ENCODE measurements around the gene SFXN2.
"Not testable (repeated sequence)": the region's sequence is repeated elsewhere in the genome, so short reads cannot be mapped to it uniquely, and the experiment has no call there.

SFXN2 gene

GRCh38 chr10:102723989-102724388 lies 9.6 kb downstream of the SFXN2 start:
- no peak for DNase-seq

- DNase-seq: no peak
These were observed 11.8 kb downstream of the SFXN2 start for GRCh38 chr10:102726274-102726673.

DNA sequence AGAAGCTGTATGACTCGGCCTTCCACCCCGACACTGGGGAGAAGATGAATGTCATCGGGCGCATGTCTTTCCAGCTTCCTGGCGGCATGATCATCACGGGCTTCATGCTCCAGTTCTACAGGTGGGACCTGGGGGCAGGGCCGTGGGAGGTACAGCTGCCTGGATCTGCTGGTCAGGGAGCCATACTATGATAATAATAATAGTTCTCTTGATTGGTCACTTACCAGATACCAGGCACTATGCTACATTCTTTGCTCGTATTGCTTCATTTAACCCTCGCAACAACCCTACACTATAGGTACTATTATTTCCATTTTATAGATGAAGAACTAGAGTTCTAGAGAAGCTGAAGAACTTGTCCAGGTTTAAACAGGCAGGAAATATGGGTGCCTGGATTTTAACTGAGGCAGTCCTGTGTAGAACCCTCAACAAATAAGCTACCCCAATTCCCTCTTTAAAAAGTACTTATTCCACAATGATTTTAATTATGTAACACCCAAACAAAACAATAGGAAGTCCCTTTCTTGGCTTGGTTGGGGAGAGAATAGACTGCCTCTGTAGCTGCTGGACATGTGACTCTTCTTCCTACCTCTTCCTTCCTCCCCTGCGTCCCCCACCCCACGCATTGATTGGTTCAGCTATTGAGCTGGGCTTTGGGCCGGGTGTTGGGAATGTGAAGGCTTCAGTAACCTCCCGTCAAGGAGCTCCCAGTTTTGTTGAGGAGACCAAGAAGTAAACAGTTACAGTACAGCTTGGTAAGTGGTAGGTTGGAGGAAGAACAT lies 12.8 kb downstream of the SFXN2 start:
- DNase-seq: no peak

DNA sequence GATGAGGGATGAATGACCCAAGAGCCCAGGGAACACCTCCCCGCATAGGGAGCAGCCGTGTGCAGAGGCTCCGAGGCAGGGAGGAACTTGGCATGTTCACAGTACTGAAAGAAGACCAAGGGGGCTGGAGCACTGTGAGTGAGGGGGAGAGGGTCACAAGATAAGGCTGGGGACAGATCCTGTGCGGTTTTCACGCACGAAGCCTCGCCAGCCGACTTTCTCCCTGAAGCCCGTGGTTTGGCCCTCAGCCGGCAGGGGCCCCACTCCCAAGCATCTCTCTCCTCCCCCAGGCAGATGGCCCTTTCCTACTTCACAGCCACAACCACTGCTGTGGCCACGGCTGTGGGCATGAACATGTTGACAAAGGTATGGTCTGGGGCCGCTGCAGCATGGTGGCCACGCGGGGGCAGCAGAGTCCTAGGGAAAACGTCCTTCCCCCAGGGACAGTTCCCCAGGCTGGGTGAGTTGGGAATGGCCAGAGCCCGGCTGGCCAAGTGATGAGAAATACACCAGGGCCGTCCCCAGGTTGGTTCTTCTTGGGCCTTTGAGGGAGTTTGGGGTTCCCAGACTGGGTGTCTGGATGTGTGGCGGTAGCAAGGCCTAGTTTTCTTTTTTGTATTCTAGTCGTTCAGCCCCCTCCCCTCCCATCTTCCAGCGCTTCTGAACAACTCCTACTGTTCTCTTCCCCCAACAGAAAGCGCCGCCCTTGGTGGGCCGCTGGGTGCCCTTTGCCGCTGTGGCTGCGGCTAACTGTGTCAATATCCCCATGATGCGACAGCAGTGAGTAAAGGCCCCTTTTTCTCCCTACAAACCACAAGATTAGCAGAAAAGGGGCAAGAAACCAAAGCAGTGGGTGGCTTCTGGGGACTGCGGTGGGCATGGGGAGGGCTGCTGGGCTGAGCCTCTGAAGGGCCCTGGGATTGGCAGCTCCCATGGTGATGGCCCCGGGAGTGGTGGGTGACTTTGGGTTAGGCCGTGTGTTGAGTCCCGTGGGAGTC lies 14.9 kb downstream of the SFXN2 start:
- peak; percentile 56 for DNase-seq

DNA sequence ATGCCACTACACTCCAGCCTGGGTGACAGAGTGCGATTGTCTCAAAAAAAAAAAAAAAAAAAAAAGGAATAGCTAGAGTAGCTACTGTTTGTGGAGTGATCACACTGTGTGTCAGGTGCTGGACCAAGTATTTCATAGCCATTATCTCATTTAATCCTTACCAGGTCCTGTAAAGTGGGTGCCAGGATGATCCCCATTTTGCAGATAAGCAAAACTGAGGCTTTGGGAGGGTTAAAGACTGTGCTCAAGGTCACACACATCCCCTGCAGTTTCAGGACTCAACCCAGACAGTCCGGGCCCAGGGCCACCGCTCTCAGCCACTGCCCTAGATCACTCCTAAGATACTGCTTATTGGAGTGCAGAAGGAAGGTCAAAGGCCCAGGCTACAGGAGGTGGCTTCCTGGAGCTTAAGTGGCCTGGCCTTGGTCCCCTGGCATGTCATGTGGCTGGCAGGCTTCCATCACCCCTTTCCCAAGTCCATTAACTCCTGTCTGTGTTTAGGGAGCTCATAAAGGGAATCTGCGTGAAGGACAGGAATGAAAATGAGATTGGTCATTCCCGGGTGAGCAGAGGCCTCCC lies 16.9 kb downstream of the SFXN2 start:
- DNase-seq: no peak

- DNase-seq: no peak
These were observed 18.2 kb downstream of the SFXN2 start for GRCh38 chr10:102732661-102733060.

GRCh38 chr10:102735065-102735562 lies 20.7 kb downstream of the SFXN2 start:
- DNase-seq: no peak

DNA sequence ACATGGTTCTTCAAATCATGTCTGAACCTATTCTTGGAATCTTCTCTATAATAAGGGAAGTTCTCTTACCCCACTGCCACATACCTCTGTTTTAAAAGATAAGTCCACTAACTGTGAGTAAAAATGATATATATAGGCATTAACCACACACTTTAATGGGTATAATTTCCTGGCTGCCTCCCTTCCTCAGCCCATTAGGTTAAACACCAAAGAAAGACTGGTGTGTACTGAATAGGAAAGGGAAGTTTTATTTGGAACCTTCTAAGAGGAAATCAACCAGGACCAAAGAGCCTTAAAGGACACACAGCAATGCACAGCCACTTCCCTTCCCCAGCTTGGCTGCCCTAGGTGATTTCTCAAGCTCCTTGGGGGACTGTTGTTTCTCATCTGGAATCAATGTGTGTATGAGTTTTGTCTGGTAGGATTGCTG lies 24.3 kb downstream of the SFXN2 start:
- no peak for DNase-seq

GRCh38 chr10:102740229-102740628 lies 25.8 kb downstream of the SFXN2 start:
- no peak for DNase-seq

DNA sequence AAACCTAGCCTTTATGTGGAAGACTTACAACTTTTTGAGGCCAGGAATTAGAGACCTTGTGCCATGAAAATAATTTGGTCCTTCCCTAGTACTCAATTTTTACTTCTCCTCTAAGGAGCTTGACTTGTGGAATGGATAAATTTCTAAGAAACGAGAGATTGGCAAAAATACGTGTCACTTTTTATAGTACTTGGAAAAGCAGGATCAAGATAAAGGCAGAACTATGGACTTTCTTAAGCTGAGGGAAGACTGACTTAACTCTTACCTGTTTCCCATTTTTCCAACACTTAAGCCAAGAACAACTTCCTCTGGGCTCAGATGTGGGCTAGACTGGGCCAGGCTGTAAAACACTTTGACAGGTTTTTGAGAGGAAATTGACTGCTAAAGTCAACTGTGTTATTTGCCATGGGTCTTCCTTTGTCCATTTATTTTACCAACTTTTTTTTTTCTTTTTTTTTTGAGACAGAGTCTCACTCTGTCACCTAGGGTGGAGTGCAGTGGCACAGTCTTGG lies 27.3 kb downstream of the SFXN2 start:
- no peak for DNase-seq

DNA sequence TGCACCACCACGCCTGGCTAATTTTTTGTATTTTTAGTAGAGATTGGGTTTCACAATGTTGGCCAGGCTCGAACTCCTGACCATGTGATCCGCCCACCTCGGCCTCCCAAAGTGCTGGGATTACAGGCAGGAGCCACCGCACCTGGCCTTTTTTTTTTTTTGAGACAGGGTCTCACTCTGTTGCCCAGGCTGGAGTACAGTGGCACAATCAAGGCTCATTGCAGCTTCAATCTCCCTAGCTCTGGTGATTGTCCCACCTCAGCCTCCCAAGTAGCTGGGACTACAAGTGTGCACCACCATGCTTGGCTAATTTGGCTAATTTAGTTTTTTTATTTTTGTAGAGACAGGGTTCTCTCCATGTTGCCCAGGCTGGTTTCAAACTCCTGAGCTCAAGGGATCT lies 27.9 kb downstream of the SFXN2 start:
- not testable (repeated sequence) for DNase-seq

- DNase-seq: no peak
These were observed 28.7 kb downstream of the SFXN2 start for GRCh38 chr10:102743078-102743587.

- DNase-seq: peak; percentile 99
These were observed 29.3 kb downstream of the SFXN2 start, which contains the start of gene WBP1L for GRCh38 chr10:102743588-102744373. WBP1L (plus strand) TSS chr10:102743948; CDS start chr10:102744054, 106 bp downstream.

- DNase-seq: no peak
These were observed 30.1 kb downstream of the SFXN2 start for GRCh38 chr10:102744374-102745051.

GRCh38 chr10:102745157-102745556 lies 30.7 kb downstream of the SFXN2 start:
- DNase-seq: no peak

DNA sequence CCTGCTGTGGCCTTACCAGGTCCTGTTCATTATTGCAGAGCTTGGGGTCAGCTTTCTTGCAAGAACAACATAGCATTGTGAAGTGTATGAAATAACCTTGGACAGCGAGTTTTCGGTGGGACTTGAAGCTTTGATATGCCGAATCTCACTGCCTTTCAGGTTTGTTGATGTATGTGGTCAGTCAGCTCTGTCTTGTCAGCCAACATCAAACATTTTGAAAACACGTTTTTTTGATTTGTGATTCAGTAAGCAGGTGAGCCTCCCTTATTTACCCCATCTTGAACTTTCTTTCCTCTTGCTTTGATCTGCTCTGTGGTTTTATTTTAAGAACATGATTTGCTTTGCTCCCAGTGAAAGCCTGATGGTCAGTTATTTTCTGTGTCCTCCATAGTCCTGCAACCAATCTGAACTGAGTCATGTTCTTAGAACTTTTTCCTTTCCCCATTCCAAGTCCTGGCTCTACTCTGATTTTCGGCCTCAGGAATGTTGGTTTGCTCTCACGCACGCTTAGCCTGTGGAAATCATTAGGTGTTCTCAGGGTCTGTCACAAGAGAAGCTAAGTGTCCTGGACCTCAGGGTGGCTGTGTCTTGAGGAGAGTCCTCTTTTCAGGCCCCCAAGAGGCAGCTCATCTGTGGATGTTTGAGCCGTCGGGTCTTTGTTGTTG lies 38.0 kb downstream of the SFXN2 start:
- no peak for DNase-seq

- peak; percentile 28 for DNase-seq
These were observed 38.7 kb downstream of the SFXN2 start for GRCh38 chr10:102752934-102753664.

DNA sequence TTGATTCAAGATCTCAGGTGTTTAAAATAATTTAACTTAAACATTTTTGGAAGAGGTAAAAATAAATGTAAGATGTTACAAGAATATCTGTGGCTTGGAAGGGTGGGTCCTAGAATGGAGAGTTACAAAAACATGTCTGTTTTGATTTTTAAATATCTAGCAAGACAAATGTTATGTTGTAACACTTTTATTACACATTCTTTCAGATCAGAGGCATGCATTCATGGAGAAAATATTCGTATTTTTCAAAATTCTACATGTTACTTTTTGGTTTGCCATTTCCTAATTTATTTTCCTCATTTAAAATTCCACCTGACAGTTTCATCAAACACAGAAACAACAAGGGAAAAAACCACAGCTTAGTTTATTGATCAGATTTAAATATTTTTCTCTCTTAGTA lies 39.3 kb downstream of the SFXN2 start:
- no peak for DNase-seq

GRCh38 chr10:102757323-102757722 lies 42.9 kb downstream of the SFXN2 start:
- DNase-seq: no peak

Measured in CD4-positive, alpha-beta T cell treated with Interleukin-17A for 1 hour (primary cell).